ENCODE measurements around the gene NCAPD3.
"Not testable (repeated sequence)": the region's sequence is repeated elsewhere in the genome, so short reads cannot be mapped to it uniquely, and the experiment has no call there.

Gene NCAPD3

DNA sequence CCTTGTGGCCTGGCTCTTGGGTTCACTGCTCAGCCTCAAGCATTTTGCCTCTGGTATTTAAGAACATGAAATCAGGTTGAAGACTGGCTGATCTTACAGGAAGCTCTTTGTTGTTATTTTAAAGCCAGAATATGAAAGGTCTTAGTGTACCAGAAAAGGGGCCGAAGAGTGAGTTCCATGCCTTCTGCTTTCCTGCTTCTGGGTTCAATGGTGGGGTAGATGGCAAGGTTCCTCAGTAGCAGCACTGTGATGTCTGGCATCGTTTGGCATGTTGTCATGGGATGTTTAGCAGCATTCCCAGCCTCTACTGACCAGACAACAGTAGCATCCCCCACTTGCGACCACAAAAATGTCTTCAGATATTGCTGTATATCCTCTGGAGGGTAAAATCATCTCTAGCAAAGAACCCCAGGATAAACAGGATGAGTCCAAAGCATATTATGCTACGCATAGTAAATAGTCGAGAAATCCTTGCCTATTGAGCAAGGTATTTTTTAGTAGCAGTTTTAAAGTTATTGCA lies 3.1 kb upstream of the NCAPD3 start:
- FAIRE-seq (no peak), DNase-seq (ENCODE audit: insufficient read length, low spot score) (no peak)

DNA sequence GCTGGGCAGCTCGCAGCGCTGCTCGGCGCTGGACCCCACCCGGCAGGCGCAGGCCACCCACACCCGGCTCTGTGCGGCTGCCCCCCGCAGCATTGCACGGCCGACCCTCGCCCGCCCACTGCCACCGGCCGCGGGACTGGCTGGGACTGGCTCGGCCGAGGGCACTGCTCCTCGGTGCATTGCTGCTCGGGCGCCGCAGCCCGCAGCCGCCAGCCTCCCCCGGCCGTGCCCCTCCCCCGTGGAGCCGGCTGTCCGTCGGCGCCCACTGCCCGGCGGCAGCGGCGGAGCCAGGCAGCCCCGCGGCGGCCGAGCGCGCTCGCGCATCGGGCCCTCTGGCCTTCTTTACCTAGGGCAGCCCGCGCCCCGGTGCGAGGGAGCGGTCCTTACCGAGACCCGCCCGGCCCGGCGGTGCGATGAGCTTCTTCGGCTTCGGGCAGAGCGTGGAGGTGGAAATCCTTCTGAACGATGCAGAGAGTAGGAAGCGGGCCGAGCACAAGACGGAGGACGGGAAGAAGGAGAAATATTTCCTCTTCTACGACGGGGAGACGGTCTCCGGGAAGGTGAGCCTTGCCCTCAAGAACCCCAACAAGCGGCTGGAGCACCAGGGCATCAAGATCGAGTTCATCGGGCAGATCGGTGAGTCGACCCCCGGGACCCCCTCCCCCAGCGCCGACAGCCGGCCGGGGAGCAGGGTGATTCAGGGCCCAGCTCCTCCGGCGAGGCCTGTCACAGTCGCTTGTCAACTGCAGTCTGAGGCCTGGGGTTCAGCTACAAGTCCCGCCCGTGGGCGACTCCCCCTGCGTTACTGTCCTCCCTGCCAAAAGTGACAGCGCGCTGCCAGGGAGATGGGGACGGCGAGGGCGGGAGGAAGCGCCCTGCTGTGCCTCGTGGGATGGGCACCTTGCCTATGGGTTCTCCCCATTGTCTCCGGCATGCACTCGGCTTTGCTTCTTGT lies 1.2 kb upstream of the NCAPD3 start:
- FAIRE-seq: no peak
- DNase-seq (ENCODE audit: insufficient read length, low spot score): no peak

DNA sequence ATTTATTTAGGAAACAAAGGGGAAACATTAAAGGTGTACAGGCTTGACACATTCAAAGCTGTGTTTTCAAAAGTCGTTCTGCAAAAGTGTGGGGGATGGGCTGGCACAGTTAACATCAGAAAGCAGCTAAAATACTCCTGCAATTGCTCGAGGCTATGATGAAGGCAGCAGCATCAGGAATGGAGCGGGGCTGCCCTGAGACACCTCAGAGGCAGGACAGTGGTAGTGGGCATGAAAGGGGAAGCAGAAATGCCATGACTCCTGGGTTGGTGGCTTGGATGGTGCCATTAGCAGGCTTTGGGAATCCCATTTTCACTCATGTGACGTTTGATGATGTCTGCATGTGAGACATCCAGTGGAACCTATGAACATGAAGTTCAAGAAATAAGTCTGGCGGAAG lies 646 bp downstream of the NCAPD3 start:
- DNase-seq (ENCODE audit: insufficient read length, low spot score) (no peak), FAIRE-seq (no peak)

DNA sequence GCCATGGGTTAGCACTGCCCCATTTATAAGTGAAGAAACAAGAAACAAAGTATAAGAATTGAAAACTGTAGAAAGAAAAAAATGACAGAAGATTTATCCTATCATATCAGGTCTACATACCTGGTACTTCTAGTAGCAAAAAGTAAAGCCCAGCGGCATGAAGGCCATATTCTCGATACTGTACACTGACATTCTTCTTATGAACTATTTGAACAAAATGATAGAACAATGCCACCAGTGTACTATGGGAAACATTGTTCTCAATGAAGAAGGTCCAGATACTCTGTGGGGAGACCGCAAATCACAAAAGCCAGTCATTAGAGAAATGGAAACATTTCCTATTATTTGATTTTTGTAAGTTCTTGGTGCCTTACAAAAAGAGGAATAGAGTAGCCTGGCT lies 7.0 kb downstream of the NCAPD3 start:
- FAIRE-seq: no peak

DNA sequence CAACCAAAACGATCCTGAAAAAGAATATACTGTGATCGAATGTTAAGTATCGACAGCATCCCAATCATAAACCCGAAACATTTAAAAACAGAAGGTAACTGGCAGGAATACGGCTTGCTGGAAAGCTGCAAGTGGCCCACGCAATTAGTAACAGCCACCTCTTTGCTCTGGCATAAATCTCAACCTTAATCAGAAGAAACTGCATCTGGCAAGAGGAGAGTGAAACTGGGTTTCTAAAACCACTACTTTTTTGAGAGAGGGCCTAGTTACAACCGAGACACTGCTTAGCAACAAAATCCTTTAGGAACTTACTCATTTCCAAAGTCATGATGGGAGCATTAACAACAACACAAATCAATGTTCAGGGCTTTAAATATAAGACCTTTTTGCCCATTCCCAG lies 7.9 kb downstream of the NCAPD3 start:
- FAIRE-seq: no peak
- no peak for DNase-seq (ENCODE audit: insufficient read length, low spot score)

More for the DNA sequence above, 7.0 kb downstream of the NCAPD3 start:
- no peak for DNase-seq (ENCODE audit: insufficient read length, low spot score)

DNA sequence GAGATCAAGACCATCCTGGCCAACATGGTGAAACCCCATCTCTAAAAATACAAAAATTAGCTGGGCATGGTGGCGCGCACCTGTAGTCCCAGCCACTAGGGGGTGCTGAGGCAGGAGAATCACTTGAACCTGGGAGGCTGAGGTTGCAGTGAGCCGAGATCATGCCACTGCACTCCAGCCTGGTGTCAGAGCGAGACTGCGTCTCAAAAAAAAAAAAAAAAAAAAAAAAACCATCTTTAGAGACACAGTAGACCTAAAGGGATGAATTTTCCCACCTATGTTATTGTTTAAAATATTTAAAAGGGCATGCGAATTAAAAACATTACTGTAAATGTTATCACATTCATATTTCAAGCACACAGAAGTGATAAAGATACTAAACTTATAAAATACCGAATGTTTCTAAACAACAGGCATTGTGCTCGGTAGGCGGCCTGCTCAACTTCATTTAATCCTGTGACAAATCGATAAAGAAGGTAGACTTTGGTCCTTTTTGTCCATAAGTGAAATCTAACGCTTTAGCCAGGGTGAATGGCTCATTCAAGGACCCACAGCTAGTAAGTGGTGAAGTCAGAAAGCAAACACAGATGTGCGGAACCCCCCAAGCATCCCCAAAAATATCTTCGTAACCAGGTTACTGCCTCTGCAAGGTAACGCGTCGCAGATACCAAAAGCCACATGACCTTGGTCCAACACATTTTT lies 16.1 kb downstream of the NCAPD3 start:
- no peak for DNase-seq (ENCODE audit: insufficient read length, low spot score)
- FAIRE-seq: no peak

DNA sequence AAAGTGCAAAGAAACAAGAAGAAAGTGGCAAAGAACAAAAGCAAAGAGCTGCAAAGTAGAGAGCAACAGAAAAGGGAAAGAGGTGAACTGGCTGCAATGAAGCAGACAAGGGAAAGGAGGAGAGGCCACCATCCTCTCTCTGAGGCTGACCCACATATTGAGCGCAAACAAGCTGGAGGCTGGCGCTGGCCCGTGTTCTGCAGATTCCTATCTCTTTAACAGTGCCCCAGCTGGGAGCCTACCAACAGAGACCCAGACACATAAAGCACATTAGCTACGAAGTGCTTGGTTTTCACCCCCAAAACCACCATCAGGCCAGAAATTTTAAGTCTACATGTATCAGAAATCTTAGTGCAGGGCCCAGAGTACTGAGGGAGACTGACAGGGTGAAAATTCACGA lies 17.6 kb downstream of the NCAPD3 start:
- DNase-seq (ENCODE audit: insufficient read length, low spot score) (no peak), FAIRE-seq (no peak)

DNA sequence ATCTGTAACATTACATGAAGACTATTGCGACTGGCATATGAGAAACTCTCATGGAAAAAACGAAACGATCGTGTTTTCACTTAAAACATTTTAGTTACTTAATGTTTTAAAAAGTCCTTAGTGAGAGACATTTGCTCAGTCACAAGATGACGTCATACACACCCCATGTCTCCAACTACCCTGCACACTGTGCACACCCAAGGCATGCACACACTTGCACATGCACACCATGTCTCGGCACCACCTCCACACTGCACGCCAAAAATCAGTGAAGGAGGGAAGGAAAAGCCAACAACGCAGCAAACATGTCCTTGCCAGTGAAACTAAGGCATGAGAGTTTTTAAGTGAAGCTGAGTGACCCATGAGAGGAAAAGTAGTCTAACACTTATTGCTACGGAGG lies 18.0 kb downstream of the NCAPD3 start:
- no peak for FAIRE-seq
- DNase-seq (ENCODE audit: insufficient read length, low spot score): no peak

DNA sequence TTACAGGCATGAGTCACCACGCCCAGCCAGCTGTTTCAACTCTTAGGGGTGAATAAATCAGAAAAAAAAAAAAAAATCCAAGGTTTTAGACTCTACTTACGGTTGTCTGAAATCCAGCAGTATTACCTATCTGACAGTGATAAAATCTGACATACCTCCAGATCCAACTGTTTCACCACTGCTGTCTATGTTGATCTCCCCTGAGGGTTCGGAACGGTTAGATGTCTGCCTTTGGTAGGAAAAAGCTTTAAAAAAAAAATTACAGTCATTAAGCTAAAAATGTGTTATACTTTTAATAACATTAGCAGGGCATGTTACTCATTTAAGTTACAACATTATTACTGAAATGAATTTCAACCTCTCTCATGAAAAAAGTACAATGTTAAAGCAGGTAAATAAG lies 21.1 kb downstream of the NCAPD3 start:
- DNase-seq (ENCODE audit: insufficient read length, low spot score): no peak
- FAIRE-seq: no peak

DNA sequence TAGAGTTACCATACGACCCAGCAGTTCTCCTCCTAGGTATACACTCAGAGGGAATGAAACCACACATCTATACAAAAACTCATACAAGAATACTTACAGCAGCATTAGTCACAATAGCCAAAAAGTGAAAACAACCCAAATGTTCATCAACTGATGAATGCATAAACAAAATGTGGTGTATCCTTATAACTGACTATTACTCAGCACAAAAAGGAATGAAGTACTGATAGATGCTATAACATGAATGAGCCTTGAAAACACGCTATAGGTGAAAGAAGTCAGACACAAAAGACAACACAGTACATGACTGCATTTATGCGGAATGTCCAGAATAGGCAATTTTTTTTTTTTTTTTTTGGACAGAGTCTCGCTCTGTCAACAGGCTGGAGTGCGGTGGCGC lies 23.1 kb downstream of the NCAPD3 start:
- no peak for FAIRE-seq
- no peak for DNase-seq (ENCODE audit: insufficient read length, low spot score)

DNA sequence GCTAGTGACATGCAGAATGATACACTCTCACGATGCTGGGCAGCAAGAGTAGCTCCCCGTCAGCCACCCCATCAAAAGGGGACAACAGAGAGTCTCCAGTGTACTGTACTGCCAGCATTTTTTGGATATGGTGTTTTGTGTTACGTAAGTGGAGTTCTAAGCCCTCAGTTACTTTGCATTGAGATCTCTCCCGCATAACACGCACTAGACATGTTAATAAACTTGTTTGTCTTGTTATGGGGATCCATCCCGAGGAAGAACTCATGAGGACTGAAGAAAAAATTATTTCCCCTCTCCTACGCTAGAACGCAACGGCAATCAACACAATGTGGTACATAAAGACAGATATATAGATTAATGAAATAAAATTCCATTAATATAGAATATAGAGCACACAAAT lies 24.2 kb downstream of the NCAPD3 start:
- DNase-seq (ENCODE audit: insufficient read length, low spot score): no peak
- FAIRE-seq: no peak

DNA sequence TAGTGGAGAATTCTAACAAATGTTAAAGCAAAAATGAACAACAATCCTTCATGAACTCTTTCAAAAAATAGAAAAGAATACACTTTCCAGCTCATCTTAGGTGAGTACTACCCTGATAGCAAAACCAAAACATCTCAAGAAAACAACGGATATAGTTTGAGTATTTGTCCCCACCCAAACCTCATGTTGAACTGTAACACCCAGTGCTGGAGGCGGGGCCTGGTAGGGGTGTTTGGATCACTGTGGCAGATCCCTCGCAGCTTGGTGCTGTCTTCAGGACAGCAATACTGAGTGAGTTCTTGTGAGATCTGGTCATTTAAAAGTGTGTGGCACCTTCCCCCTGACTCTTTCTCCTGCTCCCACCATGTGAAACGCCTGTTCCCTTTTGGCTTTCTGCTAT lies 27.0 kb downstream of the NCAPD3 start:
- no peak for FAIRE-seq

DNA sequence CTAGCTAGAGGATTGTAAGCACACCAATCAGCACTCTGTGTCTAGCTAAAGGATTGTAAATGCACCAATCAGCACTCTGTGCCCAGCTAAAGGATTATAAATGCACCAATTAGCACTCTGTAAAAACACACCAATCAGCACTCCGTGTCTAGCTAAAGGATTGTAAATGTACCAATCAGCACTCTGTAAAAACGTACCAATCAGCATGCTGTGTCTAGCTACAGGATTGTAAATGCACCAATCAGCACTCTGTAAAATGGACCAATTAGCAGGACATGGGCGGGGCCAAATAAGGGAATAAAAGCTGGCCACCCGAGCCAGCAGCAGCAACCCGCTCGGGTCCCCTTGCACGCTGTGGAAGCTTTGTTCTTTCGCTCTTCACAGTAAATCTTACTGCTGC lies 35.7 kb downstream of the NCAPD3 start:
- not testable (repeated sequence) for DNase-seq (ENCODE audit: insufficient read length, low spot score); FAIRE-seq

More for the DNA sequence above, 27.0 kb downstream of the NCAPD3 start:
- no peak for DNase-seq (ENCODE audit: insufficient read length, low spot score)

DNA sequence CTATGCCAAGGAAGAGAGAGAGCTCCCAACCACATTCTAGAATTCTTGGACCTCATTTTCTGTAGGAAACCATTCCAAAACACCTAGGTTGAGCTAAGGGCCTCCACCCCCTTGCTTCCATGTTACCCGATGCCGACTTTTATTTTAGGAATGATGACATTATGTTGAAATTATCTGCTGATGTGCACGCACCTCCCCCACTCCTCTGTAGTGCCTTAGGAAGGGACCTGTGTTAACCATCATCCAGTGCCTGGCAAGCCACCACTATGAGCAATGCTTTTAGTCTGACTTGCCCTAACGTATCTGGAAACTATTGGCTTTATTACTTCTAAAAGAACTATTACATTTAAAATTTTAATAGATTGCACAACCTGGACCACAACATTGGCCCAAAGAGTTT lies 42.1 kb downstream of the NCAPD3 start:
- no peak for DNase-seq (ENCODE audit: insufficient read length, low spot score)
- no peak for FAIRE-seq

DNA sequence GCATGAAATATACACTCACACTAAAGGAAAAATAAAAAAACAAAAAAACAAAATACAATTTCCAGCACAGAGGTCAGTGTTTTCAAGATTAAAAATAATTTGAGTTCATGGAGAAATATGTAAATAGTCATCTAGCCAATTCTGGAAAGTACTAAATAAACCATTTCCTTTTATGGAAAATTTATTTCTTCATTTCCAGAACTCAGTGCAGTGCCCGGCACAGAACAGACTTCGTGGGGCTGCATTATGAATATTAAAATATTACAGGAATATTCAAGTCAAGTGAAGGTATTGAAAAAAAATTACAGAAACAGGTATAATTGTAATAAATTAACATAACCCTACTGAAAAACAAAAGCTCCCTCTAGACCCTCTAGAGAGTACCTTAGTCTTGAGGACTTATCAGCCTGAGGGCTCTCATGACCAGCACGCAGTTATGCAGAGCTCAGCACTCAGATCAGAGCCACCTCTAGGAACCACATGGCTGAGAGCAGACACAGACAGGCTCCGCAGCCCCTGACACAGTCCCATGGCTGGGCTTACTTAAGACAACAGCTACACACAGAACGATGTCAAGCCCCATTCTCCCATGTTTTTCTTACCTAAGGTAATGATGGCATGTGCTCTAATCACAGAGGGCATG lies 45.6 kb downstream of the NCAPD3 start:
- no peak for FAIRE-seq
- DNase-seq (ENCODE audit: insufficient read length, low spot score): no peak

DNA sequence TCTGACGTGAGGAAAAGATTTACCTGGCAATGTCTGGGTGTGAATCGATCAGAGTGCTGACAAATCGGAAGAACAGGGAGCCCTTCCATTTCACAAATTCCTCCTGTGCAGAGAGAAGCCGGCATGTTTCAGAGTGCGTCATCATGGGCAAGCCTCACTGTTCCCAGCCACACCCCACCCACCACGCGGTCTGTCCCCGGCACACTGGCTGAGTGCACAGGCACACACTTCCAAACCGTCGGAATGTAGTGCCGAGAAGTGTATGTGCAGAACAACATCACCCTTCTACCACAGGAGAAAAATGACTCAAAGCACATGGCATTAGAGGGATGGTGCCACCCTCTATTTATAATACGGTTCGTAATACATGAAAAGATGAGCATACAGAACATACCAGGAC lies 47.5 kb downstream of the NCAPD3 start:
- DNase-seq (ENCODE audit: insufficient read length, low spot score): no peak
- FAIRE-seq: no peak

DNA sequence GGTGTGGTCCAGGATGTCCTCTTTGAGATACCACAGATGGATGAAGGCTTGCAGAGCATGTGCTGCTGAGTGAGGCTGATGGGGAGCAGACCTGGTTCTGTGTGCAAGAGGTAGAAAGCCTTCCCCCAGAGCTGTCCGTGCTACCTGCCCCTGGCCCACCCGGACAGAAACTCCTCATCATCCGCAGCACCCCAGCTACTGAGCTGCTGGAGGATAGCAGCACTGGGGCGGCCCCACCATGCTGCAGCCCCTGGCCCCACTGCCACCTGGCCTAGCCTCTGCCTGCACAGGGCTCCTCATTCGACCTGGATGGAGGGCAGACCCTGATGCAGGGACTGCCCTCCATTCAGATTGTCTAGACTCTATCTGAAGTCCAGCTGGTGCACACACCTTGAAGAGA lies 50.5 kb downstream of the NCAPD3 start:
- FAIRE-seq (no peak), DNase-seq (ENCODE audit: insufficient read length, low spot score) (no peak)

DNA sequence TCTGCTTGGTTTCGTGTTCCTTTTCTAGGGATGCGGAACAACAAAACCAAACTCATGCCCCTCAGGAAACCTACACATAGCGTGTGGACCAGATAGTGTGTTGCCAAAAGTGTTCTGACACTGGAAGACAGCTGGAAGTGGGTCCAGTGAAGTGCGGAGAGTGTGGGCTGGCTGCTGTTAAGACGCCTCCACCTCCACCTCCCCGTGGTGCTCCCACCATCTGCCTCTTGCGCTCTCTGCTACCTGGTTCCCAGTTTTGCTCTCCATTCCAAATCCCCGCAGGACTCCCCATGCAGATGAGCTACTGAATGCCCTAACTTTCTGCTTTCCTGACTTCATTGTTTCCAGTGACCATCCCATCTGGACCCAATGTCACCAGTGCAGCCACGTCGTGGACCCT lies 51.8 kb downstream of the NCAPD3 start:
- FAIRE-seq (no peak), DNase-seq (ENCODE audit: insufficient read length, low spot score) (no peak)

DNA sequence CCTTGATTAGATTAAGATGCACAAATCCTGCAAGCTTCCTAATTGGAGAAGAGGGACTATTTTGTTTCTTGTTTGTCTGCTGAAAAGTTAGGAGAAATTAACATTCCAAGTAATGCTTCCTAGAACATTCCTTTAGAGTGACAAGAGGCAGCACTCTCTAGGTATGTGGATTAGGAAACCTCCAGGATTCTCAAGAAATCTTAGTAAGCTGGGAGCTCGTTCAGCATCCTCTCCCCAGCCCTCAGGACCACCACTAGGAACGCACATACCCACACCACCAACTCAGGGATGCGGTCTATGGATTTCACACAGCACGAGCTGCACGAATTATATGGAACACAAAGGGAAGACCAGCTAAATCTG lies 52.9 kb downstream of the NCAPD3 start:
- DNase-seq (ENCODE audit: insufficient read length, low spot score) (no peak), FAIRE-seq (no peak)

DNA sequence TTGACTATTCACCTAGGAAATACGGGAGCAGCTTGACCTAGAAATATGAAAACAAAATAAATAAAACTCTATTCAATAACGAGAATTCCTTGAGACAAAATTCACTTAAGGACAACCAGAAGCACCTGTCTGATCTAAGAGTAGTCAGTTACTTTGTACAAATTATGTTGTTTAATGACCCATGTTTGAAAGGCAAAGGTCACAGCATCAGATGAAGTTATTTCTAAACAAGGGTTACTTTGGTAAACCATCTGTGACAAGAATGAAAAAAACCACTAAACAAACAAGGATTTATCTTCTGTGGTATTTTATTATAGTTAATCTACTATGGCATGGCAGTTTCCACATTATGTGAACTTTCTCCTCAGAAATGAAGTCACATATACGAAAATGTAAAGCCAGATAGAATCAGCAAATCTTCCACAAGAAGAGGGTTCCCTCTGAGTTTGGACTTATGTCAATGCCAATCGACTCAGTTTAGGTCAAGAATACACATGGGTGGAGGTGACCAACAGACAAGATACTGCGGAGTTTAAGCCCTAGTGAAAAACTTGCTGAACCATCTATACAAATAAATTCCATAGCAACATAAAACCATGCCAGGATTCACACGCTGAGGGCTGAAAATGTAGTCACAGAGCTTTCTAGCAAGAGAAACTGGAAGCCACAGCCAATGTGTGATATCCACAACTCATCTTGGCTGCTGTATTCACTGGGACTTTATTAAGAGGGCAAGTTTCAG lies 53.4 kb downstream of the NCAPD3 start:
- DNase-seq (ENCODE audit: insufficient read length, low spot score) (no peak), FAIRE-seq (no peak)
